Endodermal cell (in vitro differentiated cells): ENCODE results near the gene OTOP2. TPM values are rescaled to one million over a fixed set of nuclear protein-coding genes. Genes with fewer than 3 reads are reported as not detected.

Source experiments
- DNase-seq: peaks from one replicate; pipeline ENCODE4 v3.0.0-alpha.2; 2017
- H3K27ac ChIP-seq: 2 replicates; pipeline ENCODE4 v1.5.1; 2013; ENCODE audit warnings: mild to moderate bottlenecking, low read depth, low read length, moderate library complexity
- H3K27me3 ChIP-seq: 2 replicates; pipeline ENCODE4 v1.6.1; 2013; ENCODE audit warnings: mild to moderate bottlenecking, low read length, moderate library complexity; ENCODE audit not compliant: insufficient read depth, control insufficient read depth, poor library complexity, severe bottlenecking
- H3K36me3 ChIP-seq: 2 replicates; pipeline ENCODE4 v1.7.0; 2013; ENCODE audit warnings: mild to moderate bottlenecking, low read length, moderate library complexity; ENCODE audit not compliant: control insufficient read depth, insufficient read depth
- H3K4me1 ChIP-seq: one replicate; pipeline ENCODE4 v1.7.0; 2013; ENCODE audit warnings: low read length; ENCODE audit not compliant: control insufficient read depth, insufficient read depth
- H3K4me3 ChIP-seq: 2 replicates; pipeline ENCODE4 v1.5.1; 2013; ENCODE audit warnings: mild to moderate bottlenecking, low read length, moderate library complexity
- H3K9ac ChIP-seq: 2 replicates; pipeline ENCODE4 v1.6.1; 2013; ENCODE audit warnings: mild to moderate bottlenecking, low read length, moderate library complexity; ENCODE audit not compliant: poor library complexity, severe bottlenecking; ENCODE audit errors: extremely low read depth
- H3K9me3 ChIP-seq: 2 replicates; pipeline ENCODE4 v1.6.1; 2013; ENCODE audit warnings: mild to moderate bottlenecking, low read length, moderate library complexity; ENCODE audit not compliant: control insufficient read depth
- H3K27ac Mint-ChIP-seq: 2 replicates; pipeline ENCODE4 v1.8.0; 2020; ENCODE audit warnings: mixed read lengths
- H3K27me3 Mint-ChIP-seq: 2 replicates; pipeline ENCODE4 v1.8.0; 2021; ENCODE audit warnings: mild to moderate bottlenecking, mixed read lengths; ENCODE audit not compliant: insufficient read depth
- H3K36me3 Mint-ChIP-seq: 2 replicates; pipeline ENCODE4 v1.8.0; 2020; ENCODE audit warnings: low read depth, mixed read lengths
- H3K4me1 Mint-ChIP-seq: 2 replicates; pipeline ENCODE4 v1.8.0; 2020; ENCODE audit warnings: mixed read lengths
- H3K4me3 Mint-ChIP-seq: 2 replicates; pipeline ENCODE4 v1.8.0; 2020; ENCODE audit warnings: mild to moderate bottlenecking, moderate library complexity, mixed read lengths
- H3K9me3 Mint-ChIP-seq: 2 replicates; pipeline ENCODE4 v1.8.0; 2020; ENCODE audit warnings: mild to moderate bottlenecking, mixed read lengths
- CTCF ChIP-seq: fragments of 200-600 bp; sonication (generic); conservative IDR thresholded peaks from 2 replicates; pipeline ENCODE4 v1.5.0; 2021; ENCODE audit warnings: antibody characterized with exemption, mild to moderate bottlenecking
- WGBS, 2 experiments: methylation state at CpG; one replicate each; pipeline versions ENCODE4 v1.1.5 to v1.1.7; 2013; ENCODE audit warnings: missing lambda C conversion rate in 2 of 2, mixed read lengths in 1 of 2; ENCODE audit not compliant: insufficient coverage in 1 of 2, insufficient read length in 1 of 2; 5-methylcytosine and 5-hydroxymethylcytosine counted together
- total RNA-seq, 2 donors: library from RNA; stranded (reverse); fragmentation: NEBNext Ultra II Directional in 1 of 2; extraction: Animal tissue kit (Norgen Biotek cat#: 25700) in 1 of 2; gene quantifications; 2 replicates in 1 of 2; 3 replicates in 1 of 2; pipeline ENCODE4 v1.2.1, GENCODE V29; 2021

The OTOP2 gene
- total RNA-seq, 2 donors from 2014 or later: not detected

- H3K4me3 Mint-ChIP-seq: no peak overlapping the region
- H3K36me3 Mint-ChIP-seq: no peaks in the 10 kb centered on the region
- H3K27ac Mint-ChIP-seq: no peak overlapping the region
- Histone ChIP-seq H3K9me3 (no peaks in the 10 kb centered on the region), H3K4me3 (no peak overlapping the region), H3K27ac (no peak overlapping the region), H3K36me3 (no peaks in the 10 kb centered on the region), H3K27me3 (peaks cover 20% of the 10 kb centered on the region), H3K9ac (no peak overlapping the region), H3K4me1 (no peaks in the 10 kb centered on the region)
- H3K4me1 Mint-ChIP-seq: peaks cover 1% of the 10 kb centered on the region
- TF ChIP-seq CTCF: peak; percentile 62
- peaks cover 12% of the 10 kb centered on the region for H3K27me3 Mint-ChIP-seq
- DNase-seq: peak; percentile 83
- H3K9me3 Mint-ChIP-seq: no peaks in the 10 kb centered on the region
- 73 to 95% methylated on average over 3 to 12 of the region's 12 CpGs for WGBS, 2 experiments
Observed at GRCh38 chr17:74963656-74964055, 39.6 kb downstream of the OTOP2 start.

DNA sequence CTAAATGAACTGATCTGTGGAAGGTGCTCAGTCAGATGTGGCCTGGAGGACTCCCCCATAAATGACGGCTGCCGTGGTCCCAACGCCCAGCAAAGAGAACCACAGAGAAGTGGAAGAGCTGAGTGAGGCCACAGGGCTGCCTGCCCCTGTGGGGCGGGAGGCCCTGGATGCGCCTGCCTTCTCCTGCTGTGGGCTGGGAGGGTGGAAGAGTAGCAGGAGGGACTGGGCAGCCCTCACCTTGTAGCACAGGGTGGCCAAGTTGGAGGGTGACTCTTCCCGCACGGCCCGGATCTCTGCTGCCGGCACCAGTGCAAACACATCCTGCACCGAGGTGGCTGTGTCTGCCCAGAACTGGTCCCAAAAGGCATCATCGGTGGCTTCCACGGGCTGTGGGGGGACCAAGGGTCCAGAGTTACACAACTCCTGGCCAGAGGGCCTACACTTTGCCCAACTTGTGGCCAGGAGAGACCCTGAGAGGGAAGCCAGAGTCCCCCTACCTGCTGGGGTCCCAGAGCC lies 40.2 kb downstream of the OTOP2 start:
- H3K36me3 Mint-ChIP-seq: no peaks in the 10 kb centered on the region
- H3K27ac Mint-ChIP-seq: no peak overlapping the region
- peaks cover 8% of the 10 kb centered on the region for H3K27me3 Mint-ChIP-seq
- H3K4me1 Mint-ChIP-seq: peaks cover 1% of the 10 kb centered on the region
- WGBS, 2 experiments: 93 to 97% methylated on average over 10 to 12 of the region's 12 CpGs
- Histone ChIP-seq H3K36me3 (no peaks in the 10 kb centered on the region), H3K9ac (no peak overlapping the region), H3K4me1 (no peaks in the 10 kb centered on the region), H3K9me3 (no peaks in the 10 kb centered on the region), H3K4me3 (no peak overlapping the region), H3K27ac (no peak overlapping the region), H3K27me3 (peaks cover 13% of the 10 kb centered on the region)
- no peak for DNase-seq
- H3K4me3 Mint-ChIP-seq: no peak overlapping the region
- TF ChIP-seq CTCF: no peak
- H3K9me3 Mint-ChIP-seq: no peaks in the 10 kb centered on the region

GRCh38 chr17:74964988-74965622 lies 41.0 kb downstream of the OTOP2 start:
- no peak overlapping the region for H3K9ac ChIP-seq
- no peak overlapping the region for H3K4me3 ChIP-seq
- peak; percentile 43 for DNase-seq

More at GRCh38 chr17:74964988-74965622, 41.0 kb downstream of the OTOP2 start:
- no peak overlapping the region for H3K27ac ChIP-seq
- no peaks in the 10 kb centered on the region for H3K36me3 ChIP-seq
- H3K9me3 ChIP-seq: no peaks in the 10 kb centered on the region
- Mint-ChIP-seq H3K36me3 (no peaks in the 10 kb centered on the region), H3K4me3 (no peak overlapping the region), H3K27me3 (peaks cover 4% of the 10 kb centered on the region), H3K9me3 (no peaks in the 10 kb centered on the region), H3K4me1 (peaks cover 1% of the 10 kb centered on the region), H3K27ac (no peak overlapping the region)
- TF ChIP-seq CTCF: no peak
- no peaks in the 10 kb centered on the region for H3K4me1 ChIP-seq
- peaks cover 6% of the 10 kb centered on the region for H3K27me3 ChIP-seq
- WGBS, 2 experiments: 85 to 88% methylated on average over 9 to 14 of the region's 14 CpGs
